AG10803 (cell line): ENCODE results near the gene UNC5B.

ENCODE experiments used
- DNase-seq: peaks from one replicate; pipeline ENCODE4 v3.0.0; 2010; ENCODE audit warnings: low read depth
- H3K4me3 ChIP-seq: 2 replicates; pipeline ENCODE4 v1.5.1; 2011; ENCODE audit warnings: mild to moderate bottlenecking, low read length, control low read depth
- TF ChIP-seq, protein P1 (sequence below): conservative IDR thresholded peaks from 2 replicates; pipeline ENCODE4 v1.5.1; 2011; ENCODE audit warnings: mild to moderate bottlenecking, low read length, control low read depth, inconsistent platforms

UNC5B gene

DNA sequence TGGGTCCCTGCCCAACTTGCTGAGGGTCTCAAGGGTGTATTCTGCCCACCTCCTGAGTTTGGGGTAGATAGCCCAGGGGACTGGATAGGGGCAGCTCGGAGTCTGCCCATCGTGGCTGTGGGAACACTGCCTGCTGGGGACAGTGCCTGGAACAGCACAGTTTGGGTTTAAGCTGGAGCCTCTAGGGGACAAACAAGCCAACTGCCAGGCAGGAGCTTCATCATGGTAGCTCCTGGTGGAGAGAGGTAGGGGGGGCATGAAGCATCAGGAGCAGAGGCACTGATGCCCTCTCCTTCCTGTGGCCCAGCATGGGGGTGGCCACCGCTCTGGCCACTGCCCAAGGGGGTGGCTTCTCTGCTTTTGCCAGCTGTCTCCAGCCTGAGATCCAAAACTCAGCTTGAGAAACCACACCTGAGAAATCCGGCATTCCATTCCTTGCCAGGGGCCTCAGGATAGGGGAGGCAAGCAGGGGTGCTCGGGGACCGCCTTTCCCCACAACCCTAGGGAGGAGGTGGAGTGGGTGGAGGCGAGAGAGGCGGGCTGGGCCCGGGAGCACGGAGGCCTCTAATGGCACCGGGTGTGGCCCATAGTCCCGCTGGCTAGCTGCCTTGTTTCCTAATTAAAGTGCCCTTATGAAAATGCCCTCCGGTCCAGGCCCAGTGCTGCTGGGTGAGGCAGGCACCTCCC is 47.6 kb downstream of the UNC5B start:
- H3K4me3 ChIP-seq = no peak overlapping the region
- TF ChIP-seq, protein P1, sequence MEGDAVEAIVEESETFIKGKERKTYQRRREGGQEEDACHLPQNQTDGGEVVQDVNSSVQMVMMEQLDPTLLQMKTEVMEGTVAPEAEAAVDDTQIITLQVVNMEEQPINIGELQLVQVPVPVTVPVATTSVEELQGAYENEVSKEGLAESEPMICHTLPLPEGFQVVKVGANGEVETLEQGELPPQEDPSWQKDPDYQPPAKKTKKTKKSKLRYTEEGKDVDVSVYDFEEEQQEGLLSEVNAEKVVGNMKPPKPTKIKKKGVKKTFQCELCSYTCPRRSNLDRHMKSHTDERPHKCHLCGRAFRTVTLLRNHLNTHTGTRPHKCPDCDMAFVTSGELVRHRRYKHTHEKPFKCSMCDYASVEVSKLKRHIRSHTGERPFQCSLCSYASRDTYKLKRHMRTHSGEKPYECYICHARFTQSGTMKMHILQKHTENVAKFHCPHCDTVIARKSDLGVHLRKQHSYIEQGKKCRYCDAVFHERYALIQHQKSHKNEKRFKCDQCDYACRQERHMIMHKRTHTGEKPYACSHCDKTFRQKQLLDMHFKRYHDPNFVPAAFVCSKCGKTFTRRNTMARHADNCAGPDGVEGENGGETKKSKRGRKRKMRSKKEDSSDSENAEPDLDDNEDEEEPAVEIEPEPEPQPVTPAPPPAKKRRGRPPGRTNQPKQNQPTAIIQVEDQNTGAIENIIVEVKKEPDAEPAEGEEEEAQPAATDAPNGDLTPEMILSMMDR = no peak

DNA sequence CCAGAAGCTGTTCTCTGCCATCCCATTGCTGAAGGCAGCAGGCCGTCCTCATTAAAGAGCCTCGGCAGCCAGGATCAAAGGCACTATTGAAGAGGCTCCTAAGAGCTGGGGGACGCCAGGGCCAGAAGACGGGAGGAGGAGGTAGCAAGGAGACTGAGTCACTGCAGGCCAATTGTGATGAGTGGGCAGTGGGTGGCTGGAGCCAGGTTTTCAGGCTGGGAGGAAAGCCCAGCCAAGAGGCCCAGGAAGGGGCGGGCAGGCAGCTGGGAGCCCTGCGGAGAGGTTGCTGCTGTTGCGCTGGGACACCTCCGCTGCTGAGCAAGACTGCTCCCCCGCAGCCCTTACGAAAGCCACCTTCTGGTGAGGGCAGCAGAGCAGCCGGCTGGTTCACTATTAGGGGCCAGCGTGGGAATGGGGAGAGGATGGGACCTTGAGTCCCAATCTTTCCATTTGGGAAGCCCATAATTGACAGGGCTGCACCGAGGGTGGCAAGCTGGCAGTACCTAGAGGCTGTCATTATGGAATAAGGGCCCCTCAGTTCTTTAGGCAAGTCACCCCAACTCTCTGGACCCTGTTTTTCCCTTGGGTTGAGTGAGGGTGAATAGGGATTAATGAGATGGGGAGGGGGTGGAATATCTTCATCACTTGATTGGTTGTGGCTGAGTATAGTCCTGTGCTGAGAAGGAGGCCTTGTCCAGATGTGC is 48.4 kb downstream of the UNC5B start:
- TF ChIP-seq, protein P1 = no peak
- H3K4me3 ChIP-seq = no peak overlapping the region
- peak; percentile 84 for DNase-seq

More for the DNA sequence above, 47.6 kb downstream of the UNC5B start:
- peak; percentile 27 for DNase-seq

DNA sequence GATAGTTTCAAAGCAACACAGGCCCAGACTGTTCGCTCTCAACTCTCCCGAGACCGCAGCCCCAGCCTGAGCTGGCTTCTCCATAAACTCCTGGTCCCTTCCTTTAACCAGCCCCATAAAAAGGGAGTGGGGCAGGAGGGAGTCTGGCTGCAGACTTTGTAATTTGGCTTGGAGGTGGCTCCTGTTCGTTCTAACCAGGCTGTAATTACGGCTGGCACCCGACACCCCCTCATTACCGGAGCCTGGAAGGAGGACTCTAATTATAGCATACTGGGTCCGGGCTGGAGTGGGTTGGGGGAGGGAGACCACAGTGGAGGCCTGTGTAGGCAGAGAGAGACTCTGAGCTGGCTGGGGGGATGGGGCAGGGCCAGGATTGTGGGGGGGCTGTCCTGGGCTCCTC is 49.7 kb downstream of the UNC5B start:
- TF ChIP-seq, protein P1 = no peak
- H3K4me3 ChIP-seq = no peak overlapping the region
- DNase-seq = no peak

DNA sequence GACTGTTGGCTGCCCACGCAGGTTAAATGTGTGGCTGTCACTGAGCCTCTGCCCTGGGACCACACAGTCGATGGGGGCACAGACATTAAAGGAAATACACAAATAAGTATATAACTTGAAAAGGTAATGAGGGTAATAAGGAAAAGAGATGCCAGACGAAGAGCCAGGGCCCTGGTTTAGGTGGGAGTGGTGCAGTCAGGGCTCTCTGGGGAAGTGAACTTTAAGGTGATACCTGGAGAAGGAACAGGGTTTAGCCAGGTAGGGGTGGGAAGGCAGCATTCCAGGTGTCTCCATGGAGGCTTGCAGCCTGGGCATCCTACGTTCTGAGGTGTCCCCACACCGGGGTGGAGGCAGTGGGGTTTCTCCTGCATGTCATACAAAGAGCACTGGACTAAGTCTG is 50.4 kb downstream of the UNC5B start:
- TF ChIP-seq, protein P1 = no peak
- DNase-seq = no peak
- no peak overlapping the region for H3K4me3 ChIP-seq

DNA sequence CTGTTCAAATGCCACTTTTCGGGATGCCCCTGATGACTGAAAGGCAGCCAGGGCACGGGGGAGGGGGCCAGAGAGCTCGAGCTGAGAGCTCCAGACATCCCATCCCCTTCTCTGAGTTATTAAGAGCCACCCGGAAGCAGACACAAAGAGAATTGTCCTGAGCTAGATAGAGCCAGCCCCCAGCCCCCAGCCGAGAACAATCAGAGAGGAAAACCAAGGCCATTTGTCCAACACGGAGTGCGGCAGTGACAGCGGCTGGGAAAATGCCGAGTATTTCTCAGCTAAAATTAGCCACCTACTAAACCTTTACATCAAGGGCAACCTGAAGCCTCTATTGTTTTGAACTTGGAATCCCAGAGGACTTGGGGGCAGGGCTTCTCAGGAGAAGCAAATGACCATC is 51.0 kb downstream of the UNC5B start:
- TF ChIP-seq, protein P1 = no peak
- no peak overlapping the region for H3K4me3 ChIP-seq
- DNase-seq = no peak

DNA sequence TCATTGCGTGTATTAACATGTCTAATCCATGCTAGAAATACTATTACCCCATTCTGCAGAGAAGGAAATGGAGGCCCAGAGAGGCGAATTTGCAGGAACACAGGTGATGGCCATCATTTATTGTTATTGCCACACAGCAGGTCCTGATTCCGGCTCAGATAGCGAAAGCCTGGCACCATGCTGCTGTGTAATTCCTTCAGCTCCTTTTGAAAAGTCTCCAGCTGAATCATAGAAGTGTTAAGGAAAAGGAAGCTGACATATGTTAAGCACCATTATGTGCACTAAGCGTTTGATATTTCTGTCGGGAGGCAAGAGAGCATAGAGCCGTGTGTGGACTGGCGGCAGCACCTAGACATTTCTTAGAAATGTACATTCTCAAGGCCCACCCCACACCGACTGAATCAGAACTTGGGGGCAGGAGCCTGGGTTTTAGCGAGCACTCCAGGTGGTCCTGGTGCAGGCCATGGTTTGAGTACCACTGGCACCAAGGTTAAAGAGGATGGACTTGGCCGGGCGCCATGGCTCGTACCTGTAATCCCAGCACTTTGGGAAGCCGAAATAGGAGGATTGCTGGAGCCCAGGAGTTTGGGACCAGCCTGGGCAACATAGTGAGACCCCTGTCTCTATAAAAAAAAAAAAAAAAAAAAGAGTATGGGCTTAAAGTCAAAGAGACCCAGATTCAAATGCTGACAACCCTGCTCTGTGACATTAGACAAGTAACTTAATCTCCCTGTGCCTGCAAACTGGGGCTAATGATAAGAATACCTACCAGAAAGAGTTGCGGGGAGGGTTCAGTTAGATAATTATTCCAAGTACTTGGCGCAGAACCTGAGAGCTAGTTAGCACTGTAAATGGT is 52.2 kb downstream of the UNC5B start:
- H3K4me3 ChIP-seq = no peak overlapping the region
- TF ChIP-seq, protein P1 = no peak
- no peak for DNase-seq
